ENCODE data around the gene KLF5. TPM values are rescaled to one million over a fixed set of nuclear protein-coding genes. Genes with fewer than 3 reads are reported as not detected.

Gene KLF5
- total and polyA plus RNA-seq, 10 of the 15 experiments (the other 5 are each of a cell fraction or from before 2014, with no cell fraction given): 0.43 to 5.2 (median 1.0) TPM

DNA sequence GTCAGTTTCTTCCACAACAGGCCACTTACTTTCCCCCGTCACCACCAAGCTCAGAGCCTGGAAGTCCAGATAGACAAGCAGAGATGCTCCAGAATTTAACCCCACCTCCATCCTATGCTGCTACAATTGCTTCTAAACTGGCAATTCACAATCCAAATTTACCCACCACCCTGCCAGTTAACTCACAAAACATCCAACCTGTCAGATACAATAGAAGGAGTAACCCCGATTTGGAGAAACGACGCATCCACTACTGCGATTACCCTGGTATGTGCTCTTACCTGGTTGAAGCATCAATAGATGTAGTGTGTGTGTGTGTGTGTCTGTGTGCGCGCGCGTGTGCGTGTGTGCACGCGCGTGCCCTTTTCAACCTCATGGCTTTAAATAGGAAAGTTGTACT is 3.7 kb downstream of the KLF5 start:
- Histone ChIP-seq H3K4me3 (no peak overlapping the region), H3K4me2 (ENCODE audit: control insufficient read depth, insufficient read depth) (no peak overlapping the region), H3K27ac (ENCODE audit: control insufficient read depth, insufficient read depth) (no peak overlapping the region), H3K4me1 (ENCODE audit: control insufficient read depth, insufficient read depth, low read length) (peaks cover 3% of the 10 kb centered on the region; the same call in 1 of the 2 replicates), H3K27me3 (replicated peaks in 1 of 2; ENCODE audit: control insufficient read depth in 2 of 2, insufficient read depth in 2 of 2, low read length in 1 of 2) (peaks cover 0 to 4% of the 10 kb centered on the region in 2 experiments; a peak in 2 of 4 replicates), H3K79me2 (ENCODE audit: control insufficient read depth, insufficient read depth, low read length) (no peaks in the 10 kb centered on the region), H4K20me1 (ENCODE audit: control insufficient read depth, insufficient read depth) (no peaks in the 10 kb centered on the region), H2AFZ (ENCODE audit: control insufficient read depth, low read depth, low read length) (no peak overlapping the region), H3K9ac (ENCODE audit: control insufficient read depth, insufficient read depth, low read length) (no peak overlapping the region), H3K36me3 (ENCODE audit: control insufficient read depth in 2 of 2, insufficient read depth in 2 of 2, low read length in 1 of 2) (no peaks in the 10 kb centered on the region), H3K9me3 (replicated peaks; ENCODE audit: control insufficient read depth, insufficient read depth, low read length) (no peaks in the 10 kb centered on the region)
- ChIA-PET CTCF (no interaction called here), SMC1A (ENCODE audit: uncharacterized antibody, unreplicated experiment) (no interaction called here), RAD21 (ENCODE audit: unreplicated experiment) (no interaction called here), POLR2A (no interaction called here)
- ATAC-seq (no peak), FAIRE-seq (no peak), DNase-seq (ENCODE audit: low read depth, low spot score) (no peak)
- 97% methylated on average over 13 of the region's 13 CpGs for WGBS (ENCODE audit: insufficient coverage, insufficient replicate concordance, low lambda C conversion rate, missing lambda C conversion rate)
- no TSS peak for BruUV-seq (replicated peaks)
- intact Hi-C loops (cut with micrococcal nuclease; ENCODE audit: unreplicated experiment) (no loop called here), in situ Hi-C loops (cut with MboI) (no loop called here)
- TF ChIP-seq MYB (IDR thresholded peaks at IDR 0.05; ENCODE audit: borderline replicate concordance, low read depth, low read length) (no peak), EGR1 (IDR thresholded peaks at IDR 0.05; ENCODE audit: borderline replicate concordance in 1 of 2, low read depth in 2 of 2, low read length in 2 of 2) (no peak), BACH1 (IDR thresholded peaks at IDR 0.05; ENCODE audit: borderline replicate concordance) (no peak), TAF1 (IDR thresholded peaks at IDR 0.05; ENCODE audit: borderline replicate concordance, low read depth, low read length) (no peak)
- TF ChIP-seq, protein P1, sequence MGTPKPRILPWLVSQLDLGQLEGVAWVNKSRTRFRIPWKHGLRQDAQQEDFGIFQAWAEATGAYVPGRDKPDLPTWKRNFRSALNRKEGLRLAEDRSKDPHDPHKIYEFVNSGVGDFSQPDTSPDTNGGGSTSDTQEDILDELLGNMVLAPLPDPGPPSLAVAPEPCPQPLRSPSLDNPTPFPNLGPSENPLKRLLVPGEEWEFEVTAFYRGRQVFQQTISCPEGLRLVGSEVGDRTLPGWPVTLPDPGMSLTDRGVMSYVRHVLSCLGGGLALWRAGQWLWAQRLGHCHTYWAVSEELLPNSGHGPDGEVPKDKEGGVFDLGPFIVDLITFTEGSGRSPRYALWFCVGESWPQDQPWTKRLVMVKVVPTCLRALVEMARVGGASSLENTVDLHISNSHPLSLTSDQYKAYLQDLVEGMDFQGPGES (IDR thresholded peaks at IDR 0.05): no peak

DNA sequence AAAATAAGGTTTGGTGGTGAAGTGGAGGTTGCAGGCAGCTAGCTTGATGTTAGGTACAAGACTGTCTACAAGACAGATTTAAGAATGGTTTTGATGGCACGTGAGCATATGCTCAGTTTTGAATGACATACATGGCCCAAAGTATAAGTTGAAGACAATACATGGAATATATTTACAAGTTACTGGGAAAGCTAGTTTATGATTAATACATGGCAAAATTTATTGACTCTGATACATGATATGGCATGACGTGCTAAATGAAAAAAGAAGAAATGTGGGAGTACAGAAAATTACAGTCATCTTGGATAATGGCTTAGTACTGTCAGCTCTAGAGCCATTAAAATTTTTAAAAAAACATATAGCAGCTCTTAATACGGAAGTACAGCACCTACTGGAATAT is 4.4 kb downstream of the KLF5 start:
- ChIA-PET RAD21 (ENCODE audit: unreplicated experiment) (no interaction called here), POLR2A (no interaction called here), CTCF (no interaction called here), SMC1A (ENCODE audit: uncharacterized antibody, unreplicated experiment) (interaction anchor here (1.0 to 1.3 kb wide), 2 partner anchors 9 to 12 kb away, joined by 4 to 6 read pairs; no protein-coding TSS in a partner anchor)
- Histone ChIP-seq H3K9ac (ENCODE audit: control insufficient read depth, insufficient read depth, low read length) (no peak overlapping the region), H3K27me3 (replicated peaks in 1 of 2; ENCODE audit: control insufficient read depth in 2 of 2, insufficient read depth in 2 of 2, low read length in 1 of 2) (peaks cover 0 to 4% of the 10 kb centered on the region in 2 experiments; a peak in 2 of 4 replicates), H3K27ac (ENCODE audit: control insufficient read depth, insufficient read depth) (no peak overlapping the region), H3K79me2 (ENCODE audit: control insufficient read depth, insufficient read depth, low read length) (no peaks in the 10 kb centered on the region), H4K20me1 (ENCODE audit: control insufficient read depth, insufficient read depth) (no peaks in the 10 kb centered on the region), H3K4me1 (ENCODE audit: control insufficient read depth, insufficient read depth, low read length) (peaks cover 3% of the 10 kb centered on the region; the same call in 1 of the 2 replicates), H3K4me3 (no peak overlapping the region), H3K9me3 (replicated peaks; ENCODE audit: control insufficient read depth, insufficient read depth, low read length) (no peaks in the 10 kb centered on the region), H3K4me2 (ENCODE audit: control insufficient read depth, insufficient read depth) (no peak overlapping the region), H2AFZ (ENCODE audit: control insufficient read depth, low read depth, low read length) (no peak overlapping the region), H3K36me3 (ENCODE audit: control insufficient read depth in 2 of 2, insufficient read depth in 2 of 2, low read length in 1 of 2) (no peaks in the 10 kb centered on the region)
- FAIRE-seq: no peak
- in situ Hi-C loops (cut with MboI): no loop called here
- BruUV-seq (replicated peaks): no TSS peak
- TF ChIP-seq, protein P2, sequence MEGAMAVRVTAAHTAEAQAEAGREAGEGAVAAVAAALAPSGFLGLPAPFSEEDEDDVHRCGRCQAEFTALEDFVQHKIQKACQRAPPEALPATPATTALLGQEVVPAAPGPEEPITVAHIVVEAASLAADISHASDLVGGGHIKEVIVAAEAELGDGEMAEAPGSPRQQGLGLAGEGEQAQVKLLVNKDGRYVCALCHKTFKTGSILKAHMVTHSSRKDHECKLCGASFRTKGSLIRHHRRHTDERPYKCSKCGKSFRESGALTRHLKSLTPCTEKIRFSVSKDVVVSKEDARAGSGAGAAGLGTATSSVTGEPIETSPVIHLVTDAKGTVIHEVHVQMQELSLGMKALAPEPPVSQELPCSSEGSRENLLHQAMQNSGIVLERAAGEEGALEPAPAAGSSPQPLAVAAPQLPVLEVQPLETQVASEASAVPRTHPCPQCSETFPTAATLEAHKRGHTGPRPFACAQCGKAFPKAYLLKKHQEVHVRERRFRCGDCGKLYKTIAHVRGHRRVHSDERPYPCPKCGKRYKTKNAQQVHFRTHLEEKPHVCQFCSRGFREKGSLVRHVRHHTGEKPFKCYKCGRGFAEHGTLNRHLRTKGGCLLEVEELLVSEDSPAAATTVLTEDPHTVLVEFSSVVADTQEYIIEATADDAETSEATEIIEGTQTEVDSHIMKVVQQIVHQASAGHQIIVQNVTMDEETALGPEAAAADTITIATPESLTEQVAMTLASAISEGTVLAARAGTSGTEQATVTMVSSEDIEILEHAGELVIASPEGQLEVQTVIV (IDR thresholded peaks at IDR 0.05; ENCODE audit: borderline replicate concordance, partially characterized antibody): no peak
- TF ChIP-seq, protein P3, sequence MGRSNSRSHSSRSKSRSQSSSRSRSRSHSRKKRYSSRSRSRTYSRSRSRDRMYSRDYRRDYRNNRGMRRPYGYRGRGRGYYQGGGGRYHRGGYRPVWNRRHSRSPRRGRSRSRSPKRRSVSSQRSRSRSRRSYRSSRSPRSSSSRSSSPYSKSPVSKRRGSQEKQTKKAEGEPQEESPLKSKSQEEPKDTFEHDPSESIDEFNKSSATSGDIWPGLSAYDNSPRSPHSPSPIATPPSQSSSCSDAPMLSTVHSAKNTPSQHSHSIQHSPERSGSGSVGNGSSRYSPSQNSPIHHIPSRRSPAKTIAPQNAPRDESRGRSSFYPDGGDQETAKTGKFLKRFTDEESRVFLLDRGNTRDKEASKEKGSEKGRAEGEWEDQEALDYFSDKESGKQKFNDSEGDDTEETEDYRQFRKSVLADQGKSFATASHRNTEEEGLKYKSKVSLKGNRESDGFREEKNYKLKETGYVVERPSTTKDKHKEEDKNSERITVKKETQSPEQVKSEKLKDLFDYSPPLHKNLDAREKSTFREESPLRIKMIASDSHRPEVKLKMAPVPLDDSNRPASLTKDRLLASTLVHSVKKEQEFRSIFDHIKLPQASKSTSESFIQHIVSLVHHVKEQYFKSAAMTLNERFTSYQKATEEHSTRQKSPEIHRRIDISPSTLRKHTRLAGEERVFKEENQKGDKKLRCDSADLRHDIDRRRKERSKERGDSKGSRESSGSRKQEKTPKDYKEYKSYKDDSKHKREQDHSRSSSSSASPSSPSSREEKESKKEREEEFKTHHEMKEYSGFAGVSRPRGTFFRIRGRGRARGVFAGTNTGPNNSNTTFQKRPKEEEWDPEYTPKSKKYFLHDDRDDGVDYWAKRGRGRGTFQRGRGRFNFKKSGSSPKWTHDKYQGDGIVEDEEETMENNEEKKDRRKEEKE (IDR thresholded peaks at IDR 0.05): no peak
- TF ChIP-seq, protein P4, sequence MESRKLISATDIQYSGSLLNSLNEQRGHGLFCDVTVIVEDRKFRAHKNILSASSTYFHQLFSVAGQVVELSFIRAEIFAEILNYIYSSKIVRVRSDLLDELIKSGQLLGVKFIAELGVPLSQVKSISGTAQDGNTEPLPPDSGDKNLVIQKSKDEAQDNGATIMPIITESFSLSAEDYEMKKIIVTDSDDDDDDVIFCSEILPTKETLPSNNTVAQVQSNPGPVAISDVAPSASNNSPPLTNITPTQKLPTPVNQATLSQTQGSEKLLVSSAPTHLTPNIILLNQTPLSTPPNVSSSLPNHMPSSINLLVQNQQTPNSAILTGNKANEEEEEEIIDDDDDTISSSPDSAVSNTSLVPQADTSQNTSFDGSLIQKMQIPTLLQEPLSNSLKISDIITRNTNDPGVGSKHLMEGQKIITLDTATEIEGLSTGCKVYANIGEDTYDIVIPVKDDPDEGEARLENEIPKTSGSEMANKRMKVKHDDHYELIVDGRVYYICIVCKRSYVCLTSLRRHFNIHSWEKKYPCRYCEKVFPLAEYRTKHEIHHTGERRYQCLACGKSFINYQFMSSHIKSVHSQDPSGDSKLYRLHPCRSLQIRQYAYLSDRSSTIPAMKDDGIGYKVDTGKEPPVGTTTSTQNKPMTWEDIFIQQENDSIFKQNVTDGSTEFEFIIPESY (IDR thresholded peaks at IDR 0.05): no peak
- intact Hi-C loops (cut with micrococcal nuclease; ENCODE audit: unreplicated experiment): no loop called here
- WGBS (ENCODE audit: insufficient coverage, insufficient replicate concordance, low lambda C conversion rate, missing lambda C conversion rate): 83% methylated on average over 3 of the region's 3 CpGs
- no peak for ATAC-seq
- no peak for DNase-seq (ENCODE audit: low read depth, low spot score)

Data from GM12878 (cell line).